ENCODE measurements around the gene PAAF1. TPM values are rescaled to one million over a fixed set of nuclear protein-coding genes. Genes with fewer than 3 reads are reported as not detected.
A peak's percentile ranks its signal among the peaks of the same experiment; 100 is the strongest.

Gene PAAF1
- total RNA-seq, 1 experiment from 2014 or later: 21.6 TPM

DNA sequence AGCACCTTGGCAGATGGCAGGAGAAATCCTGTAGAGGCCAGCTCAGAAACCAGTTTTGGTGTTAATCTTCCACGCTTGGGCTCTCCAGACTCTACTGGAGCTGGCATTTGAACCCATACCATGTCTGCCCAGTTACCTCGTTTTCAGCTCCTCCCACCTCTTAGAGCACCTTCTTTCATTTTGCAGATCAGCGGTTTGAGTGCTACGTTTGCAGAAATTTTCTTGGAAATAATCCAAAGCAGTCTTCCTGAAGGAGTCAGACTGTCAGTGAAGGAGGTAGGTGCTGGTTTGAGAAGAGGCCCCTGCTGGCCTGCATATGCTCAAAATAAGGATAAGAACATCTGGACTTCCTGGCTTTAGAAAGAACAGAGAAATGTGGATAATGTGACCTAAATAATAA lies 13.8 kb upstream of the PAAF1 start:
- TF ChIP-seq, protein P1, sequence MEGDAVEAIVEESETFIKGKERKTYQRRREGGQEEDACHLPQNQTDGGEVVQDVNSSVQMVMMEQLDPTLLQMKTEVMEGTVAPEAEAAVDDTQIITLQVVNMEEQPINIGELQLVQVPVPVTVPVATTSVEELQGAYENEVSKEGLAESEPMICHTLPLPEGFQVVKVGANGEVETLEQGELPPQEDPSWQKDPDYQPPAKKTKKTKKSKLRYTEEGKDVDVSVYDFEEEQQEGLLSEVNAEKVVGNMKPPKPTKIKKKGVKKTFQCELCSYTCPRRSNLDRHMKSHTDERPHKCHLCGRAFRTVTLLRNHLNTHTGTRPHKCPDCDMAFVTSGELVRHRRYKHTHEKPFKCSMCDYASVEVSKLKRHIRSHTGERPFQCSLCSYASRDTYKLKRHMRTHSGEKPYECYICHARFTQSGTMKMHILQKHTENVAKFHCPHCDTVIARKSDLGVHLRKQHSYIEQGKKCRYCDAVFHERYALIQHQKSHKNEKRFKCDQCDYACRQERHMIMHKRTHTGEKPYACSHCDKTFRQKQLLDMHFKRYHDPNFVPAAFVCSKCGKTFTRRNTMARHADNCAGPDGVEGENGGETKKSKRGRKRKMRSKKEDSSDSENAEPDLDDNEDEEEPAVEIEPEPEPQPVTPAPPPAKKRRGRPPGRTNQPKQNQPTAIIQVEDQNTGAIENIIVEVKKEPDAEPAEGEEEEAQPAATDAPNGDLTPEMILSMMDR (IDR thresholded peaks at IDR 0.05; ENCODE audit: unreplicated experiment): no peak
- no peak for DNase-seq (ENCODE audit: unreplicated experiment)
- peaks cover 37% of the 10 kb centered on the region for H3K36me3 Mint-ChIP-seq (ENCODE audit: insufficient read depth, unreplicated experiment)
- ChIA-PET POLR2A (interaction anchor here (0.5 to 1.3 kb wide), 3 partner anchors 10 to 541 kb away, joined by 3 read pairs; no protein-coding TSS in a partner anchor), CTCF (no interaction called here)
- H3K4me1 Mint-ChIP-seq (ENCODE audit: insufficient read depth, unreplicated experiment): peaks cover 13% of the 10 kb centered on the region
- H3K27me3 Mint-ChIP-seq (ENCODE audit: insufficient read depth, unreplicated experiment): no peaks in the 10 kb centered on the region
- intact Hi-C loops (cut with micrococcal nuclease): no loop called here
- H3K4me3 Mint-ChIP-seq (ENCODE audit: unreplicated experiment): no peak overlapping the region
- BruUV-seq (replicated peaks): no TSS peak
- H3K9me3 Mint-ChIP-seq (ENCODE audit: unreplicated experiment): no peaks in the 10 kb centered on the region
- no peak overlapping the region for H3K27ac Mint-ChIP-seq (ENCODE audit: low read depth, unreplicated experiment)

DNA sequence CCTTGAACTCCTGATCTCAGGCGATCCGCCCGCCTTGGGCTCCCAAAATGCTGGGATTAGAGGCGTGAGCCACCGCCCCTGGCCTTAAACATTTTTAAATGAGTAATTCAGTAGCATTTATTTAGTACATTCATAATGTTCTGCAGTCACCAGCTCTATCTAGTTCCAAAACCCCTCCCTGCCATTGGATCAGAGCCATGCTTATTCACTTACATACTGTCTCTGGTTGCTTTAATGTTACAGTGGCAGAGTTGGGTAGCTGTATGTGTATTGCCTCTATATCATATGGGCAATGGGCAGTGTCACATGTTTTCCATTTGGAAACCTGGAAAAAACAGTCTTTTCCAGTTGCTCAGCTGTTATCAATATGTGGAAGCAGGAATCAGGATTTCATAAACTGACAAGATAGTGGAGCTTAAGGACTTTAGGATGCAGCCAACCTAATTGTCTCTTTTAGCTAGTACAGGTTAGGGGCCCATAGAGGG lies 10.7 kb upstream of the PAAF1 start:
- H3K27me3 Mint-ChIP-seq (ENCODE audit: insufficient read depth, unreplicated experiment): no peaks in the 10 kb centered on the region
- POLR2A ChIA-PET: interaction anchor here (0.9 to 3.3 kb wide), 14 partner anchors 9 to 113 kb away, joined by 3 to 37 read pairs (median 4); partner anchors contain the start of genes COA4, MRPL48, PAAF1 and RAB6A
- no peak overlapping the region for H3K27ac Mint-ChIP-seq (ENCODE audit: low read depth, unreplicated experiment)
- no peak overlapping the region for H3K4me3 Mint-ChIP-seq (ENCODE audit: unreplicated experiment)
- H3K4me1 Mint-ChIP-seq (ENCODE audit: insufficient read depth, unreplicated experiment): peaks cover 13% of the 10 kb centered on the region
- peaks cover 50% of the 10 kb centered on the region for H3K36me3 Mint-ChIP-seq (ENCODE audit: insufficient read depth, unreplicated experiment)
- TF ChIP-seq, protein P1 (IDR thresholded peaks at IDR 0.05; ENCODE audit: unreplicated experiment): no peak
- peak; percentile 49 for DNase-seq (ENCODE audit: unreplicated experiment)
- intact Hi-C loops (cut with micrococcal nuclease): loop anchor here (1.0 kb wide), 1 partner anchor 105 kb away; the partner anchor contains the start of gene RAB6A
- H3K9me3 Mint-ChIP-seq (ENCODE audit: unreplicated experiment): no peaks in the 10 kb centered on the region
- BruUV-seq (replicated peaks): no TSS peak
- CTCF ChIA-PET: interaction anchor here (0.9 kb wide), 2 partner anchors 26 to 84 kb away, joined by 4 to 6 read pairs; no protein-coding TSS in a partner anchor

DNA sequence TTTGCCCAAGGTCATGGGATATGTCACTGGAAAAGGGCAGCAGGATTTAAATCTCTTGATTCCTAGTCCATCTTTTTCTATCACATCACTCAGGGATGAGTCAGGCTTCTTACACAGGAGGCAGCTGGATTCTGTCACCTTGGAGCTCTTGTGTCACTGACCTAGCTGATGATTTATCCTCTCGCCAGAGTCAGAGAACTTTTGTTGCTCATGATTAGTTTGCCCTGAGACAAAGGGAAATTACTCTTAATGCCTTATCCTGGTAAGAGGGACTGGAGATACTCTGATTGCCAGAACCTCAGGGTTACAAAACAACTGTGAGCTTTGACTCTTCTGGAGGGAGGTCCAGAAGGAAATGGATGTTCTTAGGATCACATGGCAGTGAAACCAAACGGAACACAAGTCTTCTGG lies 10.2 kb upstream of the PAAF1 start:
- TF ChIP-seq, protein P1 (IDR thresholded peaks at IDR 0.05; ENCODE audit: unreplicated experiment): no peak
- ChIA-PET POLR2A (interaction anchor here (0.9 to 3.3 kb wide), 14 partner anchors 10 to 114 kb away, joined by 3 to 37 read pairs (median 4); partner anchors contain the start of genes COA4, MRPL48, PAAF1 and RAB6A), CTCF (interaction anchor here (0.9 kb wide), 2 partner anchors 26 to 84 kb away, joined by 4 to 6 read pairs; no protein-coding TSS in a partner anchor)
- Mint-ChIP-seq H3K4me3 (ENCODE audit: unreplicated experiment) (no peak overlapping the region), H3K36me3 (ENCODE audit: insufficient read depth, unreplicated experiment) (peaks cover 48% of the 10 kb centered on the region), H3K4me1 (ENCODE audit: insufficient read depth, unreplicated experiment) (peaks cover 13% of the 10 kb centered on the region), H3K9me3 (ENCODE audit: unreplicated experiment) (no peaks in the 10 kb centered on the region), H3K27ac (ENCODE audit: low read depth, unreplicated experiment) (no peak overlapping the region), H3K27me3 (ENCODE audit: insufficient read depth, unreplicated experiment) (no peaks in the 10 kb centered on the region)
- no TSS peak for BruUV-seq (replicated peaks)
- intact Hi-C loops (cut with micrococcal nuclease): loop anchor here (1.0 kb wide), 1 partner anchor 105 kb away; the partner anchor contains the start of gene RAB6A
- peak; percentile 75 for DNase-seq (ENCODE audit: unreplicated experiment)

DNA sequence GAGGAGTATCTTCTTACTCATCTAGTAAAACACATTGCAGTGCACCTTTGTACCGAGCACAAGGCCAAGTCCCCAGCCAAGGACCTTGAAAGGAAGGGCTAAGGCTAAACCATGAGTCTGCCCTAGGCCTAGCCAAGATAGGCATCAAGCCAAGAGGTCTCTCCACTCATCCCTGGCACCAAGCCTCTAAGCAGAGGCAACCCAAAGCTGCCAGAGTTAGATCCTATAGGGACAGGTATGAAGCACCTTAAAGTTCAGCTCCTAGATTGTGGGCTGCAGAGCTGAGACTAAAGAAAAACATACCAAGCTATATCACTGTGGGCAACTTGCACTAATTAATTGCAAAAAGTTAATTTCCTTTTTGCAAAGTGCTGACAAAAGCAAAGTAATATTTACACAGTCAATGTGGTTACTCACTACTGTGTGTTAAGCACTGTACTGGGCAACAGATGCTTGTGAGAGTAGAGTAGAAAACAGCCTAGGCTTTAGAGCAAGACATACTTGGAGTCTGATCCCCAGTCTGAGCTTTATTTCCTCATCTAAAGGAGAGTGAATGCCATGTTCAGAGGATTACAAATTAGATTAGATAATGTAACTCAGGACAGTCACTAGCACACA lies 7.4 kb upstream of the PAAF1 start:
- ChIA-PET CTCF (no interaction called here), POLR2A (interaction anchor here (0.5 to 1.9 kb wide), 9 partner anchors 8 to 496 kb away, joined by 3 to 11 read pairs (median 4); partner anchors contain the start of genes COA4, MRPL48 and PAAF1)
- intact Hi-C loops (cut with micrococcal nuclease): no loop called here
- Mint-ChIP-seq H3K9me3 (ENCODE audit: unreplicated experiment) (no peaks in the 10 kb centered on the region), H3K4me3 (ENCODE audit: unreplicated experiment) (no peak overlapping the region), H3K27me3 (ENCODE audit: insufficient read depth, unreplicated experiment) (no peaks in the 10 kb centered on the region), H3K4me1 (ENCODE audit: insufficient read depth, unreplicated experiment) (peaks cover 13% of the 10 kb centered on the region), H3K27ac (ENCODE audit: low read depth, unreplicated experiment) (peak overlapping the region; percentile 23), H3K36me3 (ENCODE audit: insufficient read depth, unreplicated experiment) (peaks cover 55% of the 10 kb centered on the region)
- DNase-seq (ENCODE audit: unreplicated experiment): no peak
- no TSS peak for BruUV-seq (replicated peaks)
- TF ChIP-seq, protein P1 (IDR thresholded peaks at IDR 0.05; ENCODE audit: unreplicated experiment): no peak
